SK-N-SH (cell line): ENCODE measurements around the gene UTP3.

Experiments used
- CTCF ChIP-seq: fragments of 200-600 bp; sonication (generic); IDR thresholded peaks from 2 replicates; pipeline ENCODE4 v1.6.1; 2017; ENCODE audit warnings: antibody characterized with exemption, mild to moderate bottlenecking, moderate library complexity
- ELF1 ChIP-seq: IDR thresholded peaks from 2 replicates; pipeline ENCODE4 v1.4.0; 2012
- EZH2phosphoT487 ChIP-seq: fragments of 200-600 bp; sonication (generic); IDR thresholded peaks from 2 replicates; pipeline ENCODE4 v1.6.1; 2017; ENCODE audit warnings: low read depth, mixed run types, mild to moderate bottlenecking, antibody characterized with exemption, moderate library complexity, borderline replicate concordance
- GABPA ChIP-seq: IDR thresholded peaks from 2 replicates; pipeline ENCODE4 v1.4.0; 2012; ENCODE audit warnings: low read depth, mild to moderate bottlenecking
- IRF3 ChIP-seq: fragments of 150-350 bp; IDR thresholded peaks from 2 replicates; pipeline ENCODE4 v1.6.1; 2016; ENCODE audit warnings: mild to moderate bottlenecking, low read depth, low read length
- MAX ChIP-seq: IDR thresholded peaks from 2 replicates; pipeline ENCODE4 v1.4.0; 2012; ENCODE audit warnings: low read depth
- MXI1 ChIP-seq: IDR thresholded peaks from 2 replicates; pipeline ENCODE4 v1.6.1; 2012; ENCODE audit warnings: mild to moderate bottlenecking, low read depth, low read length, improper control_type of control experiment
- POLR2AphosphoS5 ChIP-seq: IDR thresholded peaks from 2 replicates; pipeline ENCODE4 v1.6.1; 2012; ENCODE audit warnings: low read depth, low read length
- SMC3 ChIP-seq: IDR thresholded peaks from 2 replicates; pipeline ENCODE4 v1.6.1; 2012; ENCODE audit warnings: low read depth, low read length, improper control_type of control experiment
- TAF1 ChIP-seq: IDR thresholded peaks from 2 replicates; pipeline ENCODE4 v1.6.1; 2012; ENCODE audit warnings: low read depth, mild to moderate bottlenecking, low read length, moderate library complexity, borderline replicate concordance
- TEAD4 ChIP-seq: IDR thresholded peaks from 2 replicates; pipeline ENCODE4 v1.4.0; 2012; ENCODE audit warnings: mild to moderate bottlenecking, borderline replicate concordance; ENCODE audit not compliant: insufficient read depth
- YY1 ChIP-seq: IDR thresholded peaks from 2 replicates; pipeline ENCODE4 v1.4.0; 2012; ENCODE audit warnings: low read depth, mild to moderate bottlenecking

GRCh38 chr4:70712604-70713452, 24.5 kb downstream of the UTP3 start:
- no peak for TF ChIP-seq YY1
- no peak for TF ChIP-seq SMC3
- no peak for TF ChIP-seq CTCF
- no peak for TF ChIP-seq GABPA
- TF ChIP-seq ELF1 = no peak
- no peak for TF ChIP-seq IRF3
- TF ChIP-seq TAF1 = no peak
- TF ChIP-seq POLR2AphosphoS5 = no peak
- TF ChIP-seq MXI1 = no peak
- no peak for TF ChIP-seq TEAD4
- TF ChIP-seq EZH2phosphoT487 = no peak
- no peak for TF ChIP-seq MAX
